Mononuclear cell (primary cell): Measurements from ENCODE around the gene ATP13A2. TPM values are rescaled to one million over a fixed set of nuclear protein-coding genes. Genes with fewer than 3 reads are reported as not detected.
A peak's percentile ranks its signal among the peaks of the same experiment; 100 is the strongest.

Experiments used
- H3K27me3 ChIP-seq: 2 replicates; pipeline ENCODE4 v1.6.0; 2011; ENCODE audit warnings: low read length, control low read depth; ENCODE audit not compliant: insufficient read depth
- H3K4me1 ChIP-seq: 2 replicates; pipeline ENCODE4 v1.5.1; 2011; ENCODE audit warnings: mild to moderate bottlenecking, low read length, control low read depth; ENCODE audit not compliant: insufficient read depth
- H3K4me3 ChIP-seq: 2 replicates; pipeline ENCODE4 v1.5.1; 2011; ENCODE audit warnings: mild to moderate bottlenecking, low read length, moderate library complexity
- H3K9me3 ChIP-seq: 2 replicates; pipeline ENCODE4 v1.5.1; 2011; ENCODE audit warnings: low read depth, mild to moderate bottlenecking, control low read depth, low read length
- total RNA-seq: library from RNA; depleted of rRNA; stranded (reverse); fragments of >200 nt; gene quantifications from one replicate; pipeline ENCODE4 v1.2.3, GENCODE V29; 2012

ATP13A2 gene
- total RNA-seq, 1 donor: 15.1 TPM

DNA sequence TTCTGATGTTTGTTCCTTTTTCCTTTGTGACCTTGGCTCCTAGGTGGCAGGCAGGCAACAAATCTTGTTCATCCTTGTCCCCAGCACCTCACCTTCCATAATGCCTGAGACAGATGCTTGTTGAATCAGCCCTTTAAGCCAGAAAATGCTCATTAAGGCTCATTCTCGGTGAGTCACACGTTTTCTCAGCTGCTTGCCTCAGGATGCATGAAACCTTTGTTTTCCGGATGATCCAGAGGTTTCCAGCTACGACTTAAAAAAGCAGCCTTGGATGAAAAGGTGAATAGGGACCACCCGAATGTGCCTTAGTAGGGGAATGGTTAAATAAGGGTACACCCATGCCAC is 4.6 kb upstream of the ATP13A2 start:
- Histone ChIP-seq H3K9me3 (no peaks in the 10 kb centered on the region), H3K4me1 (peaks cover 24% of the 10 kb centered on the region), H3K4me3 (no peak overlapping the region), H3K27me3 (no peaks in the 10 kb centered on the region)

DNA sequence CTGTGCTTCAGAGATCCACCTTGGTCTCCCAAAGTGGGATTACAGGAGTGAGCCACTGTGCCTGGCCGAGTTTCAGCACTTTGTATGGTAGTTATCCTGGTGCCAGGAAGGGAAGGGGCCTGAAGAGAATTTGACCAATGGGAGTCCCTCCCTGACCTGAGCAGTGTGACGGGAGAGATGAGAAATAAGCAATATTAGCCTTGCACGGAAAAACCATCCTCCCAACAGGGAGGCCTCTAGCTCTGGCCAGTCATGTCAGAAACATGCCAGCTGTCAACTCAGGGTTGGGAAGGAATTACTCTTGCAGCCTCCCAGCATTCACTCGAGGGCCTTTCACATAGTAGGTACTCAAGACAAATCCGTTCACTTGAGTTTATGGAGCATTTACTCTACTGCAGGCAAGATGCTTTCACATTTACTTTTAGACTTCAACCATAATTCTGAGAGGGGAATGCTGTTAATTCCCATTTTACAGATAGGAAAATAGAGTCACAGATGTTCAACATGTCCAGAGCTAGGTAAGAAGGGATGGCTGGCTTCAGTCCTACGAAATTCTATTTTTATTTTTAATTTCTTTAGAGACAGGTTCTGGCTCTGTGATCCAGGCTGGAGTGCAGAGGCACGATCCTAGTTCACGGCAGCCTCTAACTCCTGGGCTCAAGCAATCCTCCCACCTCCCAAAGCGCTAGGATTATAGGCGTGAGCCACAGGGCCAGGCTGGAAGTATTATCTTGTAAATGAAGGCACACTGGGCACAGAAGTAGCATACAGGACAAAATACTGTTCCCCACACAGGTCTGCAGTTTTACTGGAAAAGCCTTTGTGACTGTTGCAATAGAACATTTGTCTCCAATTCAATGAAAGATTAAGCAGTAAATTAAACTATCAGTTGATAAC is 3.2 kb upstream of the ATP13A2 start:
- Histone ChIP-seq H3K4me1 (peaks cover 37% of the 10 kb centered on the region), H3K27me3 (no peaks in the 10 kb centered on the region), H3K4me3 (no peak overlapping the region), H3K9me3 (no peaks in the 10 kb centered on the region)

DNA sequence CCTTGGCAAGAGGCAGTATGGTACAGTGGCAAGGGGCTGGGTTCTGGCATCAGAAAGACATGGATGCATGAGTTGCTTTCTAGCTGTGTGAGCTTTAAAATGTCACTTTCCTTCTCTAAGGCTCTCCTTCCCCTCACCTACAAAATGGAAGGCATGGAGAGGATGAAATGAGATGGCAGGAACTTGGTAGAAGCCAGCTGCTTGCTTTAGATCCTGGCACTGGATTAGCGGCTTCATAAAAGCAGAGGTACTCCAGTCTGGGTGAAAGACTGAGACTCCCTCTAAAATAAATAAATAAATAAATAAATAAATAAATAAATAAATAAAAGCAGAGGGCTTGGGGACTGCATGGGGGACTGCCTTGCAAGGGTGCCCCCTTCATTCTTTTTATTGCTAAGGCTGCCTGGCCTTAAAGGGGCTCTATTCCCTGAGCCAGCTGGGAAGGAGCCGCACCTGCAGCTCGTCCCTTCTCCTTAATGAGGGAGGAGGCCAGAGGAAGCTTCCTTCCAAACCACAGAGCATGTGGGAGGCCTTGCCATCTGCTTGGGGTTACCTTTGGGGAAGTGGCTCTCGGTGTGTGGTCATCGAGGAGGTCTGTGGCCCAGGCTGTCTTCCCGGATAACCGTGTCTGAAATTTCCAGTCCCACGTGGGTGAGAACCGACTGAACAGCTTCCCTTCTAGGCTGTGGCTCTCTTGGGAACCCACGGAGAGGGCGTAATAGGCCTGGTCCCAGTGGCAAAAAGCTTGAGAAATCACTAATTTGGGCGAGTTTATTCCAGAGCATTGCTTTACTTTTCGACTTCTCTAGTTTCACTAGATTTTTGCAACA is 2.0 kb upstream of the ATP13A2 start:
- H3K9me3 ChIP-seq: no peaks in the 10 kb centered on the region
- no peak overlapping the region for H3K4me3 ChIP-seq
- H3K4me1 ChIP-seq: peaks cover 48% of the 10 kb centered on the region
- H3K27me3 ChIP-seq: no peaks in the 10 kb centered on the region

DNA sequence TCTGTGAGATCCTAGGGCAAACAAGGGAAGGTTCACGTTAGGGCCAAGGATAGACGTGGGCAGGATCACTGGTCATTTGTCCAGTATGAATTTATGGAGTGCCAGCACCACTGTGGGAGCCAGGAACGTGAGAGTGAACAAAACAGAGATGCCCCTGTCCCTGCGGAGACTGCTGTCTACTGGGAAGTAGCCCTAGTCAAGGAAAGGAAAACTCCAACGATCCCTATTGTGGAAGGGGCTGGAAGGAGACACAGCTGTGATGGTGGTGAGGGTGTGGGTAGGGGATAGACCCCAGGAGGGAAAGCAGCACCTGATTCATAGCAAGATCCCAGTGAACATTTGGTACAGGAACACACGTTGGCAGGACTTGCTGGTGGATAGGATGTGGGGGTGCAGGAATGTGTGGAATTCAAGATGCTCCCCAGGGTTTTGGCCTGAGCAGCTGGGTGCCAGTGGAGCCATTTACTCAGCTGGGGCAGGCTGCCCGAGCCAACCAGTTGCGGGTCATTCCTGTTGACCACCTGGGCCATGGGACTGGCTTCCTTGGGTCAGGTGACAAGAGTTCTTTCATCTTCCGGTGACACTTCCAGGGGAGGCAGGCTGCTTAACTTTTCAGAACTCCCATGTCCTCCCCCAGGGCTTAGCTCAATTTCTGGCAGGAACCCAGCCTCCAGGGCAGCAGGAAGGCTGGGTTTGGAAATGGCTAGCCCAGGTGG is 1.2 kb upstream of the ATP13A2 start:
- Histone ChIP-seq H3K4me1 (peaks cover 48% of the 10 kb centered on the region), H3K27me3 (no peaks in the 10 kb centered on the region), H3K4me3 (no peak overlapping the region), H3K9me3 (no peaks in the 10 kb centered on the region)

DNA sequence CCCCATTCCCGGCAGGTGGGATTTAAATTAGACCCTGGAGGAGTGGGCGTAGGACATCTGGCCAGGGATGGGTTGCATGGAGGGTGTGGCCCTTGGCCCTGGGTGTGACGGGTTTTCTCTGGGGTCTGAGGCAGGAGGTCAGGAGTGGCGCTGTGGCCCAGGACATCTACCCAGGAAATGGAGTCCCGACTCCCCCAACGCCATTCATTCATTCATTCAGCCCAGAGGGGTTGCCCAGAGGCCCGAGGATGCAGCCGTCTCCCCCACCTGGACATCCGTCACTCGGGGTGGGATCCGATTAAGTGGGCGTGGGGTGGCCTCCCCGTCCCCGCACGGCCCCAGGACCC is 663 bp downstream of the ATP13A2 start:
- Histone ChIP-seq H3K4me1 (peaks cover 46% of the 10 kb centered on the region), H3K9me3 (no peaks in the 10 kb centered on the region), H3K27me3 (no peaks in the 10 kb centered on the region), H3K4me3 (peak overlapping the region; percentile 60)

DNA sequence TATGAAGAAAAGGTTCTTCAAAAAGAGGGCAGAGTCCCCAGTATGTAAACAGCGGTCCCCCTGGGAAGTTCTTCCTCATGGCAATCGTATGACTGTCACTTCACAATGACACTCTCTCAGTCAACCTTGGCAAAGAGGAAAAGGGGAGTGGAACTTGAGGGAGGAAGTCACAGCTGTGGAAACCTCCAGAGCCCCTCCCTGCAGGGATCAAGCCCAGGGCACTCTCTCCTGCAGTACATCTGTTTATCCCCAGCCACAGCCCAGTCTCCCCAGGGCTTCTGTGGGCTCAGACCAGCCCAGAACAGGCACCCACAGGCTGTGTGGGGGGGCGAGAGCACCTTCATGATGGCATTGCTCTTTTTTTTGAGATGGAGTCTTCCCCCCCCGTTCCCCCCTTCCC is 2.0 kb downstream of the ATP13A2 start:
- Histone ChIP-seq H3K27me3 (no peaks in the 10 kb centered on the region), H3K4me1 (peaks cover 42% of the 10 kb centered on the region), H3K9me3 (no peaks in the 10 kb centered on the region), H3K4me3 (no peak overlapping the region)

DNA sequence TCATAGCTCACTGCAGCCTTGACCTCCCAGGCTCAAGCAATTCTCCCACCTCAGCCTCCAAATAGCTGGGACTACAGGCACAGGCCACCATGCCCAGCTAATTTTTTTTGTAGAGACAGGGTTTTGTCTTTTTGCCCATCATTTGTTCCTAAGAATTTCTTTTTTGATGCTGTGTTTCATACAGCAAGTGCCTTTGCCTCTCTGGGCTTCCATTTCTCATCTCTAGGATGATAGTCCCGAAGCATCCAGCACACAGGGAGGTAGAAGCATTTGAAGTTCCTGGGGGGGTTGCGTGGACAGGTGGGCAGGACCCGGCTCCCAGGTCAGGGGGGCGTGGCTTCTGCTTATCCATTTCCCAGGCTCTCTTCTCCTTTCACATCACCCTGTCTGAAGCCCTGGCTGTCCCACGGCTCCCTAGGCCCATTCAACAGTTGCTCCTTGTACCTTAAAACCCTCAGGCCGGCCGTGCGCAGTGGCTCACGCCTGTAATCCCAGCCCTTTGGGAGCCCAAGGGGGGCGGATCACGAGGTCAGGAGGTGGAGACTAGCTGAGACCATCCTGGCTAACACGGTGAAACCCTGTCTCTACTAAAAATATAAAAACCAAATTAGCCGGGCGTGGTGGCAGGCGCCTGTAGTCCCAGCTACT is 3.4 kb downstream of the ATP13A2 start:
- H3K9me3 ChIP-seq: no peaks in the 10 kb centered on the region
- no peak overlapping the region for H3K4me3 ChIP-seq
- no peaks in the 10 kb centered on the region for H3K27me3 ChIP-seq
- peaks cover 31% of the 10 kb centered on the region for H3K4me1 ChIP-seq

DNA sequence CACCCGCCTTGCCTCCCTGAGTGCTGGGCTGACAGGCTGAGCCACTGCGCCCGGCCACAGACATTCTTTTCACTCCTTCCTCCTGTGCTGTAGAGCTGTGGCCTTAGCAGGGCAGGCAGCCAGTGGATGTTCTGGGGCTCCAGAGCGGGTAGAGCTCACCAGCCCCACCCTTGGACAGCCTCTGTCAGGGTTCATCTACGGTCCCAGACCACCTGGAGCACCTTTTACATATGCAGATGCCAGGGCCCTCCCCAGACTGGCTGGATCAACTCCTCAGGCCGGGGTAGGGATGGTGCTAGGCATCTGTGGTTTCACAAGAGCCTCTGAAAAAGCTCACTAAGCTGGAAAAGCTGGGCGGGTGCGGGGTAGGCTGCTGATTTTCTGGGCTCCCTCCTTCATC is 4.6 kb downstream of the ATP13A2 start:
- no peak overlapping the region for H3K4me3 ChIP-seq

DNA sequence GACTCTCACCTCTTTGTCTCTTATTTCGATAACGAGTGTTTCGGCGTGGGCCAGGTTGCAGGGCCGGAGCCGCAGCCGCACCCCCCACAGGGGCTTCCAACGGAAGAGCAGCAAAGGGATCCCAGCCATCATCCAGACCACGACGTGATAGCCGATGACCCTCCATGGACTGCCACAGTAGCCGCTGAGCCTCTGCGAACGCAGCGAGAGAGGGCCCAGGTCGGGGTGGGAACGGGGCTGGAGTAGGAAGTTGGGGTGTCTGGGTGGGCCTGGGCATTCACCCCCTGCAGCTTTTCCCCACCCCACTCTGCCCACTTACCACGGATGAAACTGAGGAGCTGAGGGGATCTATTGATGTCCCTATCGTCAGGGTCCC is 6.4 kb downstream of the ATP13A2 start:
- Histone ChIP-seq H3K9me3 (no peaks in the 10 kb centered on the region), H3K4me3 (no peak overlapping the region), H3K4me1 (peaks cover 14% of the 10 kb centered on the region), H3K27me3 (no peaks in the 10 kb centered on the region)

More for the DNA sequence above, 4.6 kb downstream of the ATP13A2 start:
- Histone ChIP-seq H3K9me3 (no peaks in the 10 kb centered on the region), H3K27me3 (no peaks in the 10 kb centered on the region), H3K4me1 (peaks cover 29% of the 10 kb centered on the region)

DNA sequence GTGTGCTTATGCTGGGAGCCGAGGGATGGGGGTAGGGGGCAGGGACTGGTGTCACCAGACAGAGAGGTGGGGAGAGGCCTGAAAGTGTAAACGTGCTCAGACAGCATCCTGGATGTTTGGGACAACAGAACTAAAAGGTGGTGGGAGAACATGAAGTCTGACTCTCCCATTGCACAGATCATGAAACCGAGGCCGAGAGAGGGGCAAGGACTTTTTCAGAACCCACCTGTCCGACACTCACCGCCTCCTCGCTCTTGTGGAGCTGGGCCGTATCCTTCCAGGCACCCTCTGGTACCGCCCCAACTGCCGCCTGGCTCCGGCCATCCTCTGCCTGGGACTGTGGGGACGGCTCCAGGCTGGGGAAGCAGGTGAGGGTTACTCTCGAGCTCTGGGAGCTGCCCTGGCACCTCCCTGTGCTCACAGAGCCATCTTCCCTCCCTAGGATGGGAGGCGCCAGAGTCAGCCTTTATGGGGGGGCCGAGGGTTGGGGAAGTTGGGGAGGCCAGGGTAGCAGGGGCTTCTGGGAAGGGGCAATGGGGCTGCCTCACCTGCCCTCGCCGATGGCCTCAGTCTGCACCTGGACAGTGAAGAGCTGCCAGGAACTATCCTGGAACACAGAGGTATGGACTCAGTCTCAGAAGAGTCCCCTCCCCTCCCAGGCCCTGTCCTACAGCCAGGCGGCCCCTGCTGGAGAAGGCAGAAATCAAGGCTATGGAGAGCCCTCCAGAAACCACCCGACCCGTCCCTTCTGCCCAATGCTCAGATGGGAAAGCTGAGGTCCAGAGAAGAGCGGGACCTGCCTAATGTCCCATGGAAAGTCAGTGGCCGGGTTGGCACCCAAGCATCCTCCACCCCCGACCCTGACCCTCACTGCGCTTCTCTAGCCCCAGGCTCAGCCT is 7.0 kb downstream of the ATP13A2 start:
- peaks cover 9% of the 10 kb centered on the region for H3K4me1 ChIP-seq
- H3K27me3 ChIP-seq: no peaks in the 10 kb centered on the region
- no peaks in the 10 kb centered on the region for H3K9me3 ChIP-seq
- H3K4me3 ChIP-seq: no peak overlapping the region

DNA sequence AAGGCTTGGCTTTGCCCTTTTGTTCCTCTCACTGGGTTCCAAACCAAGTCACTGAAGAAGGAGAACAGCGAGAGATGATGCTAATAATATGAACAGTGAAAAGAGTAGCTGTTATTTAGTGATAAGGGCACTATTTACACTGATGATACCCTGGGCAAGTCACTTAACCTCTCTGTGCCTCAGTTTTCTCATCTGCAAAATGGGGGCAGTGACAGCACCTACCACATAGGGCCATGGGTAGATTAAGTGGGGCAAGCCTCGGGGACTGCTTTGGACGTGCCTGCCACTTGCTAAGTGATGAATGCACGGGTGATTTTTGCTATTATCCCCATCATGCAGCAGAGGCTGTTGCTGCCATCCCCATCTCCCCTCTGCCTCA is 9.2 kb downstream of the ATP13A2 start:
- Histone ChIP-seq H3K9me3 (no peaks in the 10 kb centered on the region), H3K4me3 (no peak overlapping the region), H3K27me3 (no peaks in the 10 kb centered on the region), H3K4me1 (no peaks in the 10 kb centered on the region)

DNA sequence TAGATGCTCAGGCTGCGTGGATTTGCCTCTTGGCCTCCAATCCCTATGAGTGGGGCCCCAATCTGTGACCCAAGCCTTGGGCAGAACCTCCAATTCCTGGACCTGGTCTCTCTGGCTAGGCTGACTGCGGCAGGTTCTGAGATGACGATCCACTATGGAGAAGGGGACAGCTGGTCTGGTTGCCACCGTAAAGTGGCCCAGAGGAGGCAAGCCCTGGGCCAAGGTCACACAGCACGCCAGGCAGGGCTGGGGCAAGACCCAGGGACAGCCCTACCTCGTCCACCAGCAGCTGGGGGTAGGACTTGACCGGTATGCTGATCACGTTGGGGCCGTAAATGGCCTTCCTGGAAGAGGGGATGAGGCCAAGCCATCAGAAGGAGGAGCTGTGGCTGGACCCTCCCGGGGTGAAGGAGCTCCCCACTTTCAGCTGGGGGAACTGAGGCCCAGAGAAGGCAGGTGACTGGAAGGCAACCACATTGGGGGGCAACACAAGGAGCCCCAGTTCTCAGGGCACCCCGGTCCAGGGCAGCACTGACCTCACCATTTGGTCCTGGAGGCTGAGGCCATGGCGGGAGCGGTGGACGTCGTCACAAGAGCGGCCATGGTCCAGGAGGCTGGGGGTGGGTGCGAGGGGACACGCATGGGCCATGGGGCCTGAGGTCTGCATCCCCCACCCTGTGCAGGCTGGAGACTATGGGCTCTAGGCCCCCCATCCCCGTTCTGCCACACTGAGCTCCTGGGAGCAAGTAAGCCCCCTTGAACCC is 9.8 kb downstream of the ATP13A2 start:
- no peak overlapping the region for H3K4me3 ChIP-seq
- no peaks in the 10 kb centered on the region for H3K27me3 ChIP-seq
- no peaks in the 10 kb centered on the region for H3K9me3 ChIP-seq
- H3K4me1 ChIP-seq: no peaks in the 10 kb centered on the region

DNA sequence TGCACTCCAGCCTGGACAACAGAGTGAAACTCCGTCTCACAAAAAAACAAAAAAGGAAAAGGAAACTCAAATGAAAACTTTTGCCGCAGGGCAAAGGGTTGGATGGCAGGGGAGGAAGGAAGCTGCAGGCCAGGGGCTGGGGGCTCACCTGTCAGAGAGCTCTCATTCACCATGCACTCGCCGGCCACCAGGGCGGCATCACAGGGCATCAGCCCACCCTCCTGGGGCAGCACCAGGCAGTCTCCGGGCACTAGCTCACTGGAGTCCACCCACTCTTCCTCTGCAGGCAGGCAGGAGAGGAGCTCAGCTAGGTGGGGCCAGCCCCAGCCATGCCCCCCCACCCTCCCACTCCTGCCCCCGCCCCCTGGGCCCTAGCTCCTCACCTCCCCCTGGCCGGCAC is 11.9 kb downstream of the ATP13A2 start:
- H3K9me3 ChIP-seq: no peaks in the 10 kb centered on the region

More for the DNA sequence above, 11.9 kb downstream of the ATP13A2 start:
- Histone ChIP-seq H3K4me3 (no peak overlapping the region), H3K27me3 (no peaks in the 10 kb centered on the region), H3K4me1 (no peaks in the 10 kb centered on the region)
